ENCODE results near the gene HMGN3. TPM values are rescaled to one million over a fixed set of nuclear protein-coding genes. Genes with fewer than 3 reads are reported as not detected.

HMGN3 gene
- total and polyA plus RNA-seq, 11 donors, result 69.4 to 219 (median 127) TPM

DNA sequence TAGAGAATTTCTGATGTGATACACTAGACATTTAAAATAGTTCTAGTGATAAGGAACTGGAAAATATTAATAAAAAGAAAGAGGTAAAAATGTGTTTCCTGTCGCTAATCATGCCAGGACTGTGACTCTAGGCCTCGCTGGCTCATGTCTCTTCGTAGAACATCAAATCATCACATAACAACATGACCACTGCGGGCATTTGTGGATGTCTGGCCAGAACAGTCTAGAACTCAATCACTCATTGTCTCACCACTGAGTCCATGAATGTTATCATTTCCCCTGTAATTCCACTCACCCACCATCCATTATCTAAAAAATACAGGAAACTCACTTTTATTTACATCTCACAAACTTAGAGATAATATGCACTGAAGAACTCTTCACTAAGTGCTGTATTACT lies 3.4 kb downstream of the HMGN3 start:
- Histone ChIP-seq H3K9me3 (no peaks in the 10 kb centered on the region), H3K4me1 (peaks cover 0 to 35% (median 18%) of the 10 kb centered on the region in 12 donors), H3K27ac (no peak overlapping the region), H3K4me3 (no peak overlapping the region), H3K27me3 (no peaks in the 10 kb centered on the region), H3K36me3 (no peaks in the 10 kb centered on the region)
- 71 to 76% (median 74%) methylated on average over 4 of the region's 4 CpGs for WGBS, 4 donors
- ATAC-seq (no peak), DNase-seq (no peak)
- intact Hi-C loops (cut with DNase I), result loop anchor here (5.0 to 10.0 kb wide), 6 partner anchors 154 to 874 kb away; partner anchors contain the start of genes LCA5 (in 6 of the 10), PHIP (in 5 of the 10) and BCKDHB (in 1 of the 10)
- TF ChIP-seq CTCF (IDR thresholded peaks at IDR 0.05) (no peak), POLR2A (IDR thresholded peaks at IDR 0.05) (no peak)

GRCh38 chr6:79230149-79230548 lies 4.3 kb downstream of the HMGN3 start:
- H3K36me3 ChIP-seq, result no peaks in the 10 kb centered on the region
- H3K27ac ChIP-seq, result no peak overlapping the region
- no peaks in the 10 kb centered on the region for H3K27me3 ChIP-seq
- no peak for TF ChIP-seq CTCF (IDR thresholded peaks at IDR 0.05)
- TF ChIP-seq POLR2A (IDR thresholded peaks at IDR 0.05), result no peak
- ATAC-seq (no peak), DNase-seq (no peak)
- H3K9me3 ChIP-seq, result no peaks in the 10 kb centered on the region
- no peak overlapping the region for H3K4me3 ChIP-seq
- WGBS, 4 donors, result 65 to 91% (median 89%) methylated on average over 2 of the region's 2 CpGs
- intact Hi-C loops (cut with DNase I), result loop anchor here (5.0 to 10.0 kb wide), 6 partner anchors 153 to 875 kb away; partner anchors contain the start of genes LCA5 (in 6 of the 10), PHIP (in 5 of the 10) and BCKDHB (in 1 of the 10)
- H3K4me1 ChIP-seq, result peaks cover 0 to 38% (median 18%) of the 10 kb centered on the region in 12 donors

GRCh38 chr6:79227445-79227844 lies 7.0 kb downstream of the HMGN3 start:
- intact Hi-C loops (cut with DNase I), result no loop called here

DNA sequence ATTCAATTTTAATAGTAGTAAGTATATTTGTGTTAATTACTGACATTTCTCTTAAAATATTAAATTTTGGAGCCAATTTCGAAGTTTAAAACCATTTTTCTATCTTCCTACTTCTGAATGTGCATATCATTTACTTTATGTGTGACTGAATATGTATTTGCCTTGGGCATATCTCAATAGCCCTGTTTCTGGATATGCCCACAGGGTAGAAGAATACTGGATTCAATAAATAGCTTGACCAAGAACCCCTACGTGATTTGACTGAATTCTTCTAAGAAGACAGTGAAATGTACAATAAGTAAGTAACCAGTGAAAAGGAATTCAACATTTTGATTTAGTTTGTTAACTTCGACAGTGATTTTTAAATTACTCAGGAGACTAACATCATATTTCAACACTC lies 7.8 kb downstream of the HMGN3 start:
- ATAC-seq (no peak), DNase-seq (no peak)
- no peaks in the 10 kb centered on the region for H3K9me3 ChIP-seq
- H3K27ac ChIP-seq, result no peak overlapping the region
- whole genome bisulfite sequencing, 4 donors, result 68 to 78% (median 72%) methylated on average over 3 of the region's 3 CpGs
- no peaks in the 10 kb centered on the region for H3K27me3 ChIP-seq
- H3K36me3 ChIP-seq, result no peaks in the 10 kb centered on the region
- intact Hi-C loops (cut with DNase I), result no loop called here
- TF ChIP-seq CTCF (IDR thresholded peaks at IDR 0.05) (no peak), POLR2A (IDR thresholded peaks at IDR 0.05) (no peak)
- H3K4me3 ChIP-seq, result no peak overlapping the region
- H3K4me1 ChIP-seq, result peaks cover 0 to 31% (median 8%) of the 10 kb centered on the region in 12 donors

More at GRCh38 chr6:79227445-79227844, 7.0 kb downstream of the HMGN3 start:
- no peak overlapping the region for H3K27ac ChIP-seq
- no peak for ATAC-seq
- DNase-seq, result no peak
- WGBS, 4 donors, result 92 to 100% (median 97%) methylated on average over 1 of the region's 1 CpG
- H3K4me1 ChIP-seq, result peaks cover 0 to 38% (median 10%) of the 10 kb centered on the region in 12 donors
- H3K9me3 ChIP-seq, result no peaks in the 10 kb centered on the region
- no peak for TF ChIP-seq POLR2A (IDR thresholded peaks at IDR 0.05)
- TF ChIP-seq CTCF (IDR thresholded peaks at IDR 0.05), result no peak
- no peaks in the 10 kb centered on the region for H3K36me3 ChIP-seq
- no peak overlapping the region for H3K4me3 ChIP-seq
- no peaks in the 10 kb centered on the region for H3K27me3 ChIP-seq

Data from heart left ventricle (tissue), 16 donors.